ENCODE data around the gene GTPBP1. TPM values are rescaled to one million over a fixed set of nuclear protein-coding genes. Genes with fewer than 3 reads are reported as not detected.

Gene GTPBP1
- total RNA-seq, 2 experiments from 2014 or later = 66.6 to 67.4 TPM

DNA sequence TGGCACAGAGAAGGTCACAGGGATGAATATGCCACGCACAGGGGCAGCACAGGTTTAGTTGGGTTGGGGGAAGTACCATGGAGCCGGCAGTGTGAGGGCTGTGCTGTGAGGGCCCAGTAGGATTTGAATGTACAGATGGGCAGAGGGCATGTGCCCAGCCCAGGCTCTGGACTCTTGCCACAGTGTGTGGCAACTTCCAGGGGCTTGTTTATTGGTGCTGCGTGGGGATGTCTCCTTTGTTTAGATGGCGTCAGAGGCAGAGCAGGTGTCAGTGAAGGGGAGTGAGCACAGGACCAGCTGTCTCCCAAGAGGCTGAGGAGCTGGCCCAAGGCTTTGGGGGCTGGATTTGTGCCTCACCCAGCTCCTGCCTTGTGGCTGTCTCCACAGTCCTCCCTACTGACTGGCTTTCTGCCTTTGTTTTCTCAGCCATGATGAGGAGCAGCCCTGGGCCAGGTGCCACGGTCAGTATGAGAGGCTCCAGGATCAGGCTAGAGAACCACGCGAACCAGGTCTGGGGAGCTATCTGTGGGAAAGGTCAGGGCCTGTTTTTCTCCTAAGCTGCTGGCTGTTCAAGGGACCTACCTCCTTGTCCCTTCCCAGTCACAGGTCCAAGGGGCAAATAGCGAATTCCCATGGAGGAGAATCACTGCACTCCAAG lies 28.1 kb downstream of the GTPBP1 start:
- POLR2A ChIA-PET = interaction anchor here (1.1 to 1.4 kb wide), 2 partner anchors 10 to 16 kb away, joined by 3 to 5 read pairs; no protein-coding TSS in a partner anchor
- CTCF ChIA-PET = interaction anchor here (1.0 to 3.5 kb wide), 6 partner anchors 9 to 34 kb away, joined by 3 to 12 read pairs (median 6); no protein-coding TSS in a partner anchor

DNA sequence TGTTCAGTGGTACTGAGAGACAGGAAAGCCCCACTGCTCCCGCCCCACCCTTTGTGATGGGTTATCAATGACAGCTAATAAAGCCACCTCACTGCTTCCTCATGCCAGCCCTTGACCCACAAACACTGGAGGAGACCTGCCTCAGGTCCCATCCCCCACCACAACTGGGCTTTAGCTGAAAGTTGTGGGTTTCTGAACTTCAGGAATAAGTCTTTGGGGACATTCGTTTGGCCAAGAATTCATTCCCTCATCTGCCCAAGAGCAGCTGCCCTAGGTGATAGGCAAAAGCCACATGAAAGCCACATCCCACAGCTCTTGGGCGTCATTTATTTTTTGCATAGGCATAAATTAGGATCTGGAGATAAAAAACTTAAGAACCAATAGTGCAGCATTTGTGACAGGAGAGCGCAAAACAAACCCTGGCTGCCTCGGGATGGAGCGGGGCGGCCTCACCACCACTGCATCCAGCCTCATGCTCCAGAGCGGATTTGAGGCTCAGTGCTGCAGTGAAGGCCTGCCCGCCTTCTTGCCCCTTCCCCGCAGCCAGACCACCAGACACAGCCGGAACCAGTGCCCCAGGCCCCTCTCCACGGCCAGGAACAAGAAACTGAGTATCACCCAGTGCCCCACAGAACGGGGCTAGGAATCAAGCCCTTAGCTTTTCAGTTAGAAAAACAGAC lies 28.8 kb downstream of the GTPBP1 start:
- CTCF ChIA-PET = interaction anchor here (0.6 to 3.5 kb wide), 5 partner anchors 10 to 454 kb away, joined by 3 to 12 read pairs (median 4); no protein-coding TSS in a partner anchor
- POLR2A ChIA-PET = interaction anchor here (1.1 to 1.4 kb wide), 2 partner anchors 16 to 20 kb away, joined by 4 to 5 read pairs; no protein-coding TSS in a partner anchor

DNA sequence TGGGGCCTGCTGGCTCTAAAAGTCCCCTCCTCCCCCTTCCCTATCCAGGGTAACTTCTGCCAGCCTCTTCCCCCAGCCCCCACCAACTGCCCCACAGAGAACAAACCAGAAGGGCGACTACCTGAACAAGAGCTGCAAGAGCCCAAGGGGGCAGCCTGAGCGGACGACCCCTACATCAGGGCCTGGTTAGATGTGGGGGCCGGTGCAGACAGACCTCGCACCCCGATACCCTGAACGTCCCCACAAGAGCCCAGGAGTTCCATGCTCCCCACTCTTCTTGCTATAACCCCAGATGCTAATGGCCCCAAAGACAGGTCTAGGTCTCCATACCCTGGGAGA lies 29.4 kb downstream of the GTPBP1 start:
- POLR2A ChIA-PET = interaction anchor here (1.1 to 1.4 kb wide), 3 partner anchors 15 to 20 kb away, joined by 4 to 10 read pairs (median 5); no protein-coding TSS in a partner anchor

DNA sequence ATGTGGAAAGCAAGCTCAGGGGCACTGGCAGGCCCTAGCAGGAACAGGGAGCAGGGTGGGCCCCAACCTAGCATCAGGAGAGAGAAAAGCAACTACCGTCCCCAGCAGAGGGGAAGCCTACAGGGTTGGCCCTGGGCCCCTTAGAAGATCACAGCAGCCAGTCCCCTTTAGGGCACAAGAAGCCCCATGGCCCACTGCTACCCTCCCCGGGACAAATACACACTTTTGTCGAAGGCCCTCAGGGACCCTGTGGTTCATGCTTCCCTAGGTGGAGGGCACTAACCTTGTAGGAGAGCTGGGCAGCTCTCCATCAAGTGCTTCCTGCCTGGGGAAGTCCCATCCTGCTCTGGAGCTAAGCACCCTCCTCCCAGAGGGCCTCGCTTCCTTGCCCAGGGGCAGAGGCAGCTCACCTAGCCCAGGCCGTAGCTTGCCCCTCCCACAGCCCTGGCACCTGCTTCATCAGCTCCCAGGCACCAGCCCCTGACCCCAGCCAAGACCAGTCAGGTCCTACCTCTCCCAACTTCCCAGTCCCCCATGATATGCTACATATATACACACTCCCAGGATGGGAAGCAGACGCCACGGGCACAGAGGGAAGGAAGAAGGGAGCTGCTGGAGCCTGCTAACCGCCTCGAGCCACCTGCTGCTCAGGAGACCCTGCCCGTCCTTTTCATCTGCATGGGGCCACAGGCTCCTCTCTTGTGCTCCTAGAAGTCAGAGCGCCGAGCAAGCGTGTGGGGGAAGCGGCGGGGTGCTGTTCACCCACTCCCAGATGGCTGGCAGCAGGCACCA lies 29.9 kb downstream of the GTPBP1 start:
- POLR2A ChIA-PET = interaction anchor here (0.7 to 1.4 kb wide), 4 partner anchors 14 to 19 kb away, joined by 3 to 10 read pairs (median 4); no protein-coding TSS in a partner anchor
- CTCF ChIA-PET = interaction anchor here (0.6 to 3.5 kb wide), 4 partner anchors 11 to 455 kb away, joined by 3 to 12 read pairs (median 4); no protein-coding TSS in a partner anchor

More for the DNA sequence above, 29.4 kb downstream of the GTPBP1 start:
- CTCF ChIA-PET = interaction anchor here (0.6 to 3.5 kb wide), 4 partner anchors 10 to 454 kb away, joined by 3 to 12 read pairs (median 8); no protein-coding TSS in a partner anchor

DNA sequence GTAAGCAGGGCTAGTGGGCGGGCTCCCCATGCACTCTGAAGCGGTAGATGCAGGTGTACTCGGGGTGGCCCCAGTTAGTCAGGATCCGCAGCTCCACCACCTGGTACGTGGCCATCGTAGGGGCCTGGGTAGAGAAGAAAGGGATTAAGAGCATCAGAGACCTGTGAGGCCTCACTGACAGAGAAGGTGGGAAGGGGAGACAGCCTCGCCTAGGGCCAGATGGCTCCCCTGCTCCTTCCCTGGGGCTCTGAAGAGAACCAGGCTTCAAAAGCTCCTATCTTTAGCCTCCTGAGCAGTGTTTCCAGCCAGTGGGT lies 30.5 kb downstream of the GTPBP1 start:
- CTCF ChIA-PET = interaction anchor here (1.6 kb wide), 1 partner anchor 23 kb away, joined by 4 read pairs; no protein-coding TSS in a partner anchor
- POLR2A ChIA-PET = interaction anchor here (0.7 to 1.2 kb wide), 2 partner anchors 15 to 17 kb away, joined by 3 to 10 read pairs; no protein-coding TSS in a partner anchor

DNA sequence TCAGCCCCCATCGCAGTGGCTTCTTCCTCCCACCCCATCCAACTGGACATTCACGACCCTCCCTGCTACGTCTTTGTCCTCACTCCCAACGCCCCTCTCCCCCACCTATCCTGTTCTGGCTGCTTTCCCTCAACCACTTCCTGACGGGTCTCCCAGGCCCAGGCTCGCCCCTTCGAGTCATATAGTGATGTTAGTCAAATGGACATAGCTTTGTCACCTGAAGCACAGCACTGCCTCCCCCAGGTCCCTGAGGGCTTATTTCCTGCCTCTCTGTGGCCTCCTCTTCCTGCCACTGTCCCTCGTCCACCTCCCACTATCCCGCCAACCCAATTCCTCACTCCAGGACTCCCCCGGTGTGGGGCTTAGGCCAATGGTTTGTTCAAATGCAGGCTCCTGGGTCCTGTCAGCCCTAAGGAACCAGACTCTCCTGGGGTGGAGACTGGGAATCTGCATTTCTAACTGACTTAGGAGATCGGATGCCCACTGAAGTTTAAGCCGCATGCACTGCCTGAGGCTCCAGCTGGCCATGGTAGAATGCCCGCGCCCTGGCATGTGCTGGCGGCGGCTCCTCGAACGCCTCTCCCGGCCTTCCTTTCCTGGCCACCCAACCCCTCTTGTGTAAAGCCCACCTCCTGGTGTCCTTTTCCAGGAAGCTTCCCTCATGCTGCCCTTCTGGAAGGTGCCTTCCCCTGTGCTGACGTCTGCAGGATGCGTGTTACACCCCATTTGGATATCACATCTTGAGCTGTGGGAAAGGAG lies 31.7 kb downstream of the GTPBP1 start:
- POLR2A ChIA-PET = interaction anchor here (0.6 kb wide), 2 partner anchors 96 to 538 kb away, joined by 3 to 7 read pairs; no protein-coding TSS in a partner anchor
- CTCF ChIA-PET = no interaction called here

DNA sequence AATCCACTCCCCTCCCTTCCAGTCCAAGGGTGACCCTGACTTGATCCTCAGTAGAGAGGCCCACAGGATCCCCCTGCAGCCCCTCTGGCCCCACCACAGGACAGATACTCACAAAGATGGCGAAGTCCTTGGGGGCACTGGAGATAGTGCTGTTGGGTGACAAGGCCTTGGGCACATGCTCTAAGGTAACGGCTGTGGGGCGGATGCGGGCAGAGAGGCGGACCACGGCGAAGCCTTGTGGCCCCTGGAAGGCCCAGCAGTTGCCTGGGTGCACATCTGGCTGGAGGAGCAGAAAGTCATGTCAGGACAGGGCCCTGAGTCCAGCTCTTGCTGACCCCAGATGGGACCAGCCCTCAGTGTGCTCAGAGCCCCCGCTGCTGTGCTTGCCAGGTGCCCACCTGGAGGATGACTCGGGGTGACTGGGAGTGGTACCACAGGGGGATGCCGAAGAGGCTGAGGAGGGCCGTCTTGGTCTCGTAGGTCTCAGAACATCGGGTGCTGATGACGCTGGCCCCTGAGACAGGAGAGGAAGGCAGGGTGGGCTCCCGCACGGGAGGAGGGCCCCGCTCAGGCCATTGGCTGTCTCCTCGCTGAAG lies 32.8 kb downstream of the GTPBP1 start:
- ChIA-PET POLR2A (no interaction called here), CTCF (interaction anchor here (0.6 kb wide), 1 partner anchor 25 kb away, joined by 3 read pairs; no protein-coding TSS in a partner anchor)

DNA sequence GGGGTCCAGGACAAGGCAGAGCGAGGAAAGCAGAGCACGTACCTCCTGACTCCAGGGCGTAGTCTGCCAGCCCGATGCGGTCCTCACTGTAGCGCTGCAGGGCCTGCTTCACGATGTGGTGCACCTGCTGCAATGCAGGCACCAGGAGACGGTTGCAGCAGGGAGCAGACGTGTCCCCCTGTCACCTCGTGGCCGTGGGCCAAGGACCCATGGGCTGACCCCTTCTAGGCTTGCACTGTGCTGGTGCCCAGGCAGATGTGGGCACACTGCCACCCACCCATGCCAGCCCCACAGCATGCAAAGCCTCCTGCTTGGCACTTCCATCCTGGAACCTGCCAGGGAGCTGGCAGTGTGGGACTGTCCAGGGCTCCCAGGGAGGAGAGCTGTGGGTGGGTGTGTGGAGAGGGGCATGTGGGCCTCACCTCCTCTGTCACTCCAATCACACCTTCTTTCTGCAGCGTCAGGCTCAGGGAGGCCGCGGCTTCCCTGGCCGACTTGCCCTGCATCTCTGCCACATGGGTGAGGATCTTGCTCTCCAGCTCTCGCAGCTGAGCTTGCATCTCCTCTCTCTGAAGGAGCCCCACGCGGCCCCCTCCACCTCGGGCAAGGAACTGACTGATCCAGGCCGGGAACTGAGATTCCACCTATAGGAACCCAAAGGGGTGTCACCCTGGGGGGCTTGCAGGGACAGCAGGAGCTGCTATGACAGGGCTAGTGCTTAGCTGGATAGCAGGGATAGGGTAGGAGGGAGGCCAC lies 33.7 kb downstream of the GTPBP1 start:
- ChIA-PET CTCF (interaction anchor here (0.6 to 1.6 kb wide), 3 partner anchors 11 to 27 kb away, joined by 3 to 7 read pairs (median 3); no protein-coding TSS in a partner anchor), POLR2A (no interaction called here)

DNA sequence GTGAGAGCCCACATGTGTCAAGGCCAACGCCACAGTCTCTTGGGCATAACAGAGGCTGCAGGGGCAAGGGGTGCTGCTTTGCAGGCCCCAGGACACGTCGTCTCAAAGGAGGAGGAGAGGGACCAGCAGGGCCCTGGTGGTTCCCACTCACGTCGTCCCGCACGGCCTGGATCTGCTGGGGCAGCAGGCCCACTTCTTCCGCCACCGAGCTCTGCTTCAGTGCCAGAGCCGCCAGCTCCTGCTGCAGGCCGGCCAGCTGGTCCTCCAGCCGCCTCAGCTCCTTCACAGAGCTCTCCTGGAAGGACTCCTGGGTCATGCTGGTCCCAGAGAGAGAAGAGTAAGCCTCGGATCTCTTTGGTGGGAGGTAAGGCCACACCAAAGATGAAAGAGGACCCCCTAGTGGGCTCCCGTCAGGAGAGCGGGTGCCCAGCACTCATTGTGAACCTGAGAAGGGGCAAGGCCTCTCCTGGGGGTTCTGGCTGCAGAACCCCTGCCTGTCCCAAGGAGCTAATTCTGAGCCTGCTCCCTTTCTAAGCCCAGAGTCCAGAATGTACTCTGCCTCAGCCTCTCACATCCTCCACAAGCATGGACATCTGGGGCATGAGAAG lies 34.5 kb downstream of the GTPBP1 start:
- CTCF ChIA-PET = interaction anchor here (1.3 to 1.6 kb wide), 2 partner anchors 11 to 27 kb away, joined by 3 to 7 read pairs; no protein-coding TSS in a partner anchor
- POLR2A ChIA-PET = interaction anchor here (1.4 kb wide), 1 partner anchor 12 kb away, joined by 3 read pairs; no protein-coding TSS in a partner anchor

DNA sequence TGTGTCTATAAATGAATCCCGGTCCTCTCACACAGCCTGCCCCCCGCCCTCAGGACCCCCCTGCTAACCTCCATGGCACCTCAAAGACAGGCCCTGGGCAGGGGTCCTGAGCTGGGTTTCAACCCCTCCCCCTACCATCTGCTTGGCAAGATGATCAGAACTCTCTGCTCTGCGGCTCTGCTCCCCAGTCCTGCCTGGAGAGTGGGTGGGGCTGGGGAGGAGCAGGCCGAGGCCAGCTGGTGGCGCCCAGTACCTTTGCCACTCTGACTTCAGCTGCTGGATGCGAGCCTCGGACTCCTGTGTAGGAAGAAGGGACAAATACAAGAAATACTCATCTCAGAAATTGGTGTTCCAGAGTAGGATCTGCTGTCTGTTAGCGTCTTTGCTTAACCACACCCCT lies 35.0 kb downstream of the GTPBP1 start:
- ChIA-PET POLR2A (interaction anchor here (1.4 kb wide), 1 partner anchor 12 kb away, joined by 3 read pairs; no protein-coding TSS in a partner anchor), CTCF (interaction anchor here (1.6 kb wide), 1 partner anchor 26 kb away, joined by 7 read pairs; no protein-coding TSS in a partner anchor)

DNA sequence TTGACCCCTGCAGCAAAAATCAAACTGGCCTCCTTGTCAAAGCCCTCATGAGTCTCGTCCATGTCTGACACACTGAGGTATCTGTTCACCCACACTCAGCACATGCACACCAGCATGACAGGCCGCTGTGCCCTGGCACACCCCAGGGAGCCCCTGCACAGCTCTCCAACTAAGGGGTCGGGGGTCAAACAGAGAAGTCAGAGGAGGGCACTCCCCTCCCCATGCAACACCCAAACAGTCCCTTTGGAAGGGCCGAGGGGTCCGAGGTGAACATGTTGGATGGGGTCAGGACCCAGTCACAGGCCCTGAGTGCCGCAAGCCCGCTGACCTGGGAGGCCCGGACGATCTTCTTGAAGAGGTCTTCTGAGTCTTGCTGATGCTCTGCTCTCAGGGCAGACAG lies 35.4 kb downstream of the GTPBP1 start:
- ChIA-PET POLR2A (interaction anchor here (1.4 kb wide), 1 partner anchor 11 kb away, joined by 3 read pairs; no protein-coding TSS in a partner anchor), CTCF (no interaction called here)

DNA sequence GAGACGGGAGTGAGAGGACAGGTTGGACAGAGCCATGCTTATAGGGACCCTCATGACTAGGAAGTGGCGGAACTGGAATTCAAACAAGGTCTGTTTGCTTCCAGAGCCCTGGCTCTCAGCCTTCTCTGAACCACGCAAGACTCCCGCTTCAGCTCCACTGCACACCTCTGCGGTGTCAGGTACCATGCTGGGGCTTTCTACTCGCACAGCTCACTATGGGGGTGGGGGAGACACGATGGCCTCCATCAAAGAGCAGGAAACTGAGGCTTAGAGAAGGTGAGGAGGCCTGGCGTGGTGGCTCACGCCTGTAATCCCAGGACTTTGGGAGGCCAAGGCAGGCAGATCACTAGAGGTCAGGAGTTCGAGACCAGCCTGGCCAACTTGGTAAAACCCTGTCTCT lies 35.8 kb downstream of the GTPBP1 start:
- POLR2A ChIA-PET = interaction anchor here (1.4 kb wide), 1 partner anchor 11 kb away, joined by 3 read pairs; no protein-coding TSS in a partner anchor
- CTCF ChIA-PET = no interaction called here

DNA sequence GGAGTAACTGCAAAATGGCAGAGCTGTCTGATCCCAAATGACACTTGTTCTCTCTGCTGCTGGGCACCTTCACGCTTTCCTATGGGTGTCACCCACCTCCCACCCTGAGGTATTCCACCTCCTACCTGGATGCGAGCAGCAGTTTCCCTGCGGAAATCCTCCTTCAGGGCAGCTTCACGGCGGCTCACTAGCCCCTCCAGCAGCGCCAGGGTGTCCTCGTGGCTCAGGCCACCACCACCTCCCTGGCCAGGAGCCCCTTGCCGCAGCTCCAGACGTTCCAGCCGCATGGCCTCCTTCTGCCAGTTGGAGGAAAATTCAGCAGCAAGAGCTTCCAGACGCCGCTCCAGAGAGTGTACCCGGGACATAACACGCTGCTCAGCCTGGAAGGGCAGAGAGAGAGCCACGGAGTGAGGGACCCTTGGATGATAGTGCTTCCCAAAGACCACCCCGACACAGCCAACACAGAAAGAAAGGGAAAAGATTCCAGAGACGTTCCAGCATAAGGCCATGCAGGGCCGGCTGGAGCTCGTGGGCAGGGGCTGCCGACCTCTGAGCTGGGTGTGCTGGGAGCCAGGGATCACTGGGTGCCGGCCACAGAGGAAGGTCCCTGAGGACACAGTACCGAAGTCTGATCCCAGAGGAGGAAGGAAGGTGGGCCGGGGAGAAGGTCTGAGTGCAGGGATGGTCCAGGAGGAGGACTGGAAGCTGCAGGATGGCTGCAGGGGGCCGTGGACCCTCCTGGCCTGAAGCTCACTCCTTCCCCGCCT lies 36.6 kb downstream of the GTPBP1 start:
- CTCF ChIA-PET = interaction anchor here (1.3 to 1.8 kb wide), 3 partner anchors 18 to 35 kb away, joined by 3 to 6 read pairs (median 4); no protein-coding TSS in a partner anchor

DNA sequence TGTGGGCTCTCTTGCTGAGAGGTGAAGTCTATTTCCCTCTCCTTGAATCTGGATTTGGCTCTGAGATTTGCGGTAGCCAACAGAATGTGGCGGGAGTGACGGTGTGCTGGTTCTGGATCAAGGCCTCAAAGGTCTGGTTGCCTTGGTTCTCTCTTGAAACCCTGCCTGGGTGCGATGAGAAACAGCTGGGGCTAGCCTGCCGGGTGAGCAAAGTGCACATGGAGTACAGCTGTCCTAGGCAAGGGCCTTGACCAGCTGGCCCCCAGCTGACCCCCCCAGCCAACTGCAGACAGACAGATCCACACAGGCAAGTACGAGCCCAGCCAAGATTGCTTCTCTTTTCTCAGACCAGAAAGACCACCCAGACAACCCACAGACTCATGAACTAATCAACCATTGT lies 39.2 kb downstream of the GTPBP1 start:
- POLR2A ChIA-PET = no interaction called here
- CTCF ChIA-PET = no interaction called here

More for the DNA sequence above, 36.6 kb downstream of the GTPBP1 start:
- POLR2A ChIA-PET = no interaction called here

DNA sequence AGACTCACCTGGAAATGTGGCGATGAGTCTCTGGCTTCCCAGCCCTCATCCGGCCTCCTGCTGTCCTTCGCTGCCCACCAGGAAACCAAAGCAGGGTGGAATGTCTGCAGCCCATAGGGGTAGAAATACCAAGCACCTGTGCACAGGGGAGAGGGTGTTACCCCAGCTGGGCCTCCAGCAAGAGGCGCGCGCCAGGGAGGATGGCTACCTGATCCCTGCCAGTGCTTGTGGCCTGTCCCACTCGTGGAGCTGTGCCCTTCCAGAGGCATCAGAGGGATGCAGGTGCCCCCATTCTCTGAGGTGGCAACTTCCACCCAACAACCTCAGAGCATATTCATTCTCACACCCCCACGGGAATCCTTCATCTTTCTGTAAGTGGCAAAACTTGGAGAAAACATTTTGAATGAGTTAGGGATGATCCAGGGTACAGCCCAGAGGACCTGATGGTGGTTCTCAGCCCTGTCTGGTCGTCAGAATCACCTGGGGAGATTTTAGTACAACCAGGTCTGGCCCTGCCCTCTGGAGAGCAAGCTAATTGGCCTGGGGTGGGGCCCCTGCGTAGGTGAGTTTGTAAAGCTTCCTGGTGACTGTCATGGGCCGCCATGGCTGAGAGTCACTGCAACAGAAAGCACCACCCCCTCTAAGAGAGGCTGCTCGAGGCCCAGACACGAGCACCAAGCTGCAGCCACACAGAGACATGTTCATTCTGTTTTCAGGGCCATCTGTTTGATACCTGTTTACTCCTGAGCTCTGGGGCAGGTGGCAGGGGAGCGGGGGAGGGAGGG lies 40.1 kb downstream of the GTPBP1 start:
- ChIA-PET POLR2A (interaction anchor here (0.8 to 1.1 kb wide), 2 partner anchors 13 to 40 kb away, joined by 4 read pairs; no protein-coding TSS in a partner anchor), CTCF (interaction anchor here (1.0 to 1.2 kb wide), 3 partner anchors 13 to 20 kb away, joined by 3 to 6 read pairs (median 4); no protein-coding TSS in a partner anchor)
